Measurements from ENCODE around the gene SOX1.

SOX1 gene

DNA sequence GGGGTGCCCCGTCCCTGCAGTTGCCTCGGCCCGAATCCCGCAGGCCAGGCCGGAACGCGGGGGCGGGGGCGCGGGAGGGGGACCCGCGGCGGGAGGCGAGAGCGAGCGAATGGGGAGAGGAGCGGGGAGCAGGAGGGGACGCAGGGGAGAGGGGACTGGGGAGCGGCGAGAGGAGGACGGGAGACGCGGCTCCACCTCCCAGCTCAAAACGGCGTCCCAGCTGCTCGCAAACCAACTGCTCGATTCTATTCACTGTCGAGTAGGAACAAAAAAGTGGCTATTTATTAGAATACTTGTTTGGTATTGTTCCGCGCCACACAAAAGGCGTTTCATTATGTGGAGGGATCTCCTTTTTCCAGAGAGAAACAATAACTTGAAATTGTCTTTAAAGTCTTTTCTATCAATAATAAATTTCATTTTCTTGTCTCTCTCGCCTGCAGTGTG lies 10.6 kb upstream of the SOX1 start:
- Mint-ChIP-seq H3K27ac (no peak overlapping the region), H3K4me1 (peaks cover 4% of the 10 kb centered on the region), H3K27me3 (peaks cover 53% of the 10 kb centered on the region), H3K4me3 (no peak overlapping the region), H3K9me3 (no peaks in the 10 kb centered on the region), H3K36me3 (no peaks in the 10 kb centered on the region)

DNA sequence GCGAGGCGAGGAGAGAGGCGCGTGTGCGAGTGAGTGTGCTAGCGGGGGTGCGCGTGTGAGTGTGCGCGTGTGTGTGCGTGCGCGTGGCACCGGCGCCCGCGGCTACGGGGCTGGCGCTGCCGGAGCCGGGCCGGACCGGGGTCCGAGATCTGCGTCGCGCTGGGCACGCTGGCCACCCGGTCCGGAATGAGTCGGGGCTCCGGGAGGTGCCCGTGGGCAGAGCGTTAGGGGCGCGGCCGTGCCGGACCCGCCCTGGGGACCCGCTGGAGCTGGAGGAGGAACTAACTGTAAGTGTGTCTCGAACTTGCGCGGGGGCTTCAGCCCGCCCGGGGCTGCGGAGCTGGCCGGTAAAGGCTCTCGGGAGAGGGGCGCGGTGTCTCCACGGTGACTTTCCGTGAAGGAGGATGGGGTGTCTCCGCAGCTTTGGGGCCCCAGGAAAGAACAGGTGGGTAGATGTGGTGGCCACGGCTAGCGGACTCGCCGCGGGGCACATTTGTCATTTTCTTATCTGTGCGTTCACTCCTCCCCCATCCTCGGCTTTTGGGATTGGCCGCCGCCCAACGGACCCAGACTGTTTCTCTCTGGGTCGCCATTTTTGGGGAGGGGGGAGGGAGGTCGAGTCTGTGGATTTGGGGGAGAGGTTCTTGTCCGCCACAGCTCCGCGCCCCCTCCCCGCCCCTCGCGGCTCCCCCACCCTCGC lies 10.1 kb upstream of the SOX1 start:
- Mint-ChIP-seq H3K9me3 (no peaks in the 10 kb centered on the region), H3K4me1 (peaks cover 4% of the 10 kb centered on the region), H3K27me3 (peaks cover 51% of the 10 kb centered on the region), H3K27ac (no peak overlapping the region), H3K4me3 (no peak overlapping the region), H3K36me3 (peaks cover 1% of the 10 kb centered on the region)

DNA sequence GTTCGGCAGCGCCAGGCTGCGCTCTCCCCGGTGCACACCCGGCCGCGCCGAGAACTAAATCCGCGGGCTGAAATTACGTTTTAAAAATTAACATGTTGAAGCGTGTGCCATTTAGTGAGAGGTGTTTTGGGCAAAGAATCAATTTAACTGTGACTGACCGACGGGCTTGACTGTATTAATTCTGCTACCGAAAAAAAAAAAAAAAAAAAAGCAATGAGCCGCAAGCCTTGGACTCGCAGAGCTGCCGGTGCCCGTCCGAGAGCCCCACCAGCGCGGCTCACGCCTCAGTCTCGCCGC lies 9.6 kb upstream of the SOX1 start:
- H3K27ac Mint-ChIP-seq: no peak overlapping the region
- H3K36me3 Mint-ChIP-seq: peaks cover 1% of the 10 kb centered on the region
- peaks cover 51% of the 10 kb centered on the region for H3K27me3 Mint-ChIP-seq
- H3K4me1 Mint-ChIP-seq: peaks cover 4% of the 10 kb centered on the region
- no peak overlapping the region for H3K4me3 Mint-ChIP-seq
- no peaks in the 10 kb centered on the region for H3K9me3 Mint-ChIP-seq

DNA sequence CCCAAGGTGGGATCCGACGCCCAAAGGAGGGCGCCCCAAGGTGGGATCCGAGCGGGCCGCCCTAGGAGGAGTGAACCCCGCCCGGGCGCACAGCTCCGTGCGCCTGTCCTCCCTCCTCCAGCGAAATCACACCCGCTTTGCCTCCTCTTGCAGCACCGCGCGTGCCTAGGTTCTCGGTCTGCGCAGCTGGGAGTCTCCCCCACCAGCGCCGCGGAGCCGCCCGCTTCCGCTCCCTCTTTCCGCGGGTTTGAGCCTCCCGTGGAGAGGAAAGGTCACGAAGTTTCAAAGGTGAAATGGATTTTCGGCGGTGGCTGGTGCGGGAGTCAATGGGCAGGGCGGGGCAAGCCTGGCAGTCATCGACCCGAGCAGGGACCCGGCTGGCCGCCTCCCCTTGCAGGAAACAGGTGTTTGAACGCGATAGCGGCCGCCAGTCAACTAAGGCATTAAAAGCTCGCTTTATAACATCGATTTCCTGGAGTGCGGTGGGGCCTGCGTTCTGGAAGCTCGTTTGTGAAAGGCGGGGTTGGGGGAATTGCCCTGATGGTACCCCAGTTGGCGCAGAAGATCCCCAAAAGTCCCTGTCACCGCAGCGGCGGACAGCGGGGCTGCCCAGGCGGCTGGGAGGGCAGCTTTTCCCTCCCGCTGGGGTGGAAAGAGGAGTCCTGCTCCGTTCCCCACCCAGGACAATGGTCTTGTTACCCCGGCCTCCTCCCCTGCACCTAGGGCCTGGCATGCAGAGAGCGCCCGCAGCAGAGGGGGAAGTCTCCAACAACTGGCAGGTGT lies 9.0 kb upstream of the SOX1 start:
- H3K27ac Mint-ChIP-seq: no peak overlapping the region
- H3K9me3 Mint-ChIP-seq: no peaks in the 10 kb centered on the region
- H3K4me1 Mint-ChIP-seq: peaks cover 4% of the 10 kb centered on the region
- no peak overlapping the region for H3K4me3 Mint-ChIP-seq
- H3K36me3 Mint-ChIP-seq: peaks cover 1% of the 10 kb centered on the region
- H3K27me3 Mint-ChIP-seq: peaks cover 49% of the 10 kb centered on the region

DNA sequence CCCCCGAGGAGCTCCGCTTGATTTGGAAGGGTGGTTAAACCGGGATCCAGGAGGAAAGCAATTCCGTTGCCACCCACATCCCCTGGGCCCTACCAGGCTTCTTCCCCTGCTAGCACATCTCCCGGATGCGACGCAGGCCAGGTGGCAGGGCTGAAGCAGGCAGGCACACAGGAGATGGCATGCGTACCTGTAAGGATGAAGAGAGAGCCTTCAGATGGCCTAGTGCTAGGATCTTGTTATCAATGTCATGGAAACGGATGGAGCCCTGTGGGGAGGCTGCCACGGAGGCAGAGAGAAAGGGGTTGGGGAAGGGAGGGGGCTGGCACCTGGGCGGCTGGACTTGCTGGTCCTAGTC lies 8.5 kb upstream of the SOX1 start:
- Mint-ChIP-seq H3K4me1 (peaks cover 8% of the 10 kb centered on the region), H3K27ac (no peak overlapping the region), H3K27me3 (peaks cover 49% of the 10 kb centered on the region), H3K4me3 (no peak overlapping the region), H3K36me3 (peaks cover 3% of the 10 kb centered on the region), H3K9me3 (no peaks in the 10 kb centered on the region)

DNA sequence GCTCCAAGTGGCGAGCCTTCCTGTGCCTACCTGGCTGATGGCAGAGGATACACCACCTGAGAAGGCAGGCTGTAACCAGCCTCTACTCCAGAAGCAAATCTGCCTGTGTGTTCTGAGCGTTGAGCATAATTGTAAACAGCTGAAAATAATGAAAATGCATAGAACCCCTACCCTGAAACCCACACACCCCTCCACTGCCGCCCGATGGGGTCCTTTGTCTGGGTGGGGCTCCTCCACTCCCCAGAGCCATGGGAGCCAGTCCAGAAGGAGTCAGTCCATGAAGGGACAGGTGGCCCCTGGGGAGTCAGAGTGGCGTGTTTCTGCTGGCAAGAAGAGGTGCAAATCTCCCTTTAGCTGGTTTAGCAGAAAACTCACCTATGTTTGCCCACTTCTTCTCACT lies 8.0 kb upstream of the SOX1 start:
- no peak overlapping the region for H3K4me3 Mint-ChIP-seq
- no peak overlapping the region for H3K27ac Mint-ChIP-seq
- H3K27me3 Mint-ChIP-seq: peaks cover 54% of the 10 kb centered on the region
- no peaks in the 10 kb centered on the region for H3K9me3 Mint-ChIP-seq
- H3K4me1 Mint-ChIP-seq: peaks cover 8% of the 10 kb centered on the region
- peaks cover 3% of the 10 kb centered on the region for H3K36me3 Mint-ChIP-seq

DNA sequence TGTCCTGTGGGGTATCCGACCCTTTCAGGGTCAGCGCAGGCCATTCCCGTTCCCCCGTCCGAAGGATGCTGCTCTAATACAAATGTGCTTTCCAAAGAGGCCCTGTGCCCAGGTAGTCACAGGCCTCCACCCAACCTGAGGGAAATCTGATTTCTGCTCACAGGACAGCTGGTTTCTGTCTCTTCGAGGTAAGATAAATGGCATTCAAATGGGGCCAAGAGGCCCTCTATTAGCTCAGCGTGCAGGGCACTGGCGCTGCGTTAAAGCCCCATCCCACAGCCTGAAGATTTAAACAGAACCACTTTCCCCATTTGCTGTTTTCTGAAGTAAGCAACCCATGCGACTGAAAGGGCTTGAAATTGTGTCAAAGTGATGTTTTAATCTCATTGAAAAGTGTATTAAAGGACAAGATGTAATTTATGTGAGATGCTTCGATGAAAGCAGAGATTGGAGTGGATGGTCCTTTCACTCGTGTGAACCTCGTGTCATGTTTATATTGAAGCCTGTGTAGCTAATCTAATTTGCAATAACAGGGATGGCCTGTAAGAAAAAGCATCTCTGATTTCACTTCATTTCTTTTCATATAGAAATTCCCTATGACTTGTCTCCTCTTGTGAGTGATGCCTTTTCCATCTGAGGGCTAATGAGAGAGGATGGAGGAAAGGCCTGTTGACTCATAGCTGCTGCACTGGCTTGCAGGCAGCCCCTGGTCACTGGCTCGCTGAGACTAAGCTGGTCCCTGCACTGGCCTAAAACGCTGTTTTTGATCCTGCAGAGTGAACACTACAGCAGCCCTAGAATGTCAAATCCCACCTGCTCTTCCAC lies 7.3 kb upstream of the SOX1 start:
- Mint-ChIP-seq H3K4me3 (no peak overlapping the region), H3K27ac (no peak overlapping the region), H3K27me3 (peaks cover 56% of the 10 kb centered on the region), H3K36me3 (peaks cover 3% of the 10 kb centered on the region), H3K9me3 (no peaks in the 10 kb centered on the region), H3K4me1 (peaks cover 8% of the 10 kb centered on the region)

DNA sequence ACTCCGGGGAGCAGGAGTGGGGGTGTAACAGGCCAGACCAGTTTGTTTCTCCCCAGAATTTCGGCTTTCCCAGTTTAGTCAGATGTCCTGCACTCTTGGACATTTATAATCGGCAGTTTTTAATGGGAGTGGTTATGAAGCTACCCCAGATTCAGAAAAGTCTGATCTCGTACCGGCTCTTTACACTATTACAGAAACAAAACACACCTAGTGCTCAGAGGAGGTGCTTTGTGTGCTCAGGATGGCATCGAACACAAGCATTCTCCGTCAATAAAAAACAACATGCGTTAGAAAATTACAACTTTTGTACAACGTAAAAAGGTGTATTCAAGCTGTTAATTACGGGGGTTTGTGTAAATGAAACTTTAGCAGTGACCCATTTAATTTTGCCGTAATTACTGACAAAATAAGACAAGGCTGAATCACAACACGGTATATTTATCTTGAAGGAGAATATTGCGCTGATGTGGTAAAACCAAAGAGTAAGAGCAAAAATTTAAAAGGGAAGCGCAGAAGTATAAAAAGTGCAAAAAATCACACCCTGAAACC lies 6.6 kb upstream of the SOX1 start:
- H3K27ac Mint-ChIP-seq: no peak overlapping the region
- peaks cover 53% of the 10 kb centered on the region for H3K27me3 Mint-ChIP-seq
- no peaks in the 10 kb centered on the region for H3K9me3 Mint-ChIP-seq
- peaks cover 8% of the 10 kb centered on the region for H3K4me1 Mint-ChIP-seq
- H3K36me3 Mint-ChIP-seq: peaks cover 3% of the 10 kb centered on the region
- H3K4me3 Mint-ChIP-seq: no peak overlapping the region

DNA sequence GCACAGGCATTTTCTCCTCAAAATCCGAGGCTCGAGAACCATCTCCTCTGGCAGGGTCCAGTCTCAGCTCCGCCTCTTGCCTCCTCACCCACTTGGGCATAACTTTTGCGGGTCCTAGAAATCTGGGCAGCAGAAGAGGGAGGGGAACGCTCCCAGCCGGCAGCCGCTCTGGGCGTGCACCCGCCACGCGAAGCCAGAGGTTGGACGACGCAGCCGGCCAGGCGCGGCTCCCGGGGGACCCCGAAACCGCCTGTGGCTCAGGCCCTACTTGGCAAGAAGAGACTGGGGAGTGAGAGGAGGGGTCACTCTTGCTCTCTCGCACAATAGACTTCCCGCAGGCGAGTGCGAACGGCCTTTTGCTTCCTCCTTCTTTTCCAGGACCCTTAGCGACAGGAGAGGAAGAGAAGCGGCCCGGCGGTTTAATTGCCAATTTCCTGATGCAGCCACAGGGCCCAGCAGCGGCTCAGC lies 6.0 kb upstream of the SOX1 start:
- H3K9me3 Mint-ChIP-seq: no peaks in the 10 kb centered on the region

DNA sequence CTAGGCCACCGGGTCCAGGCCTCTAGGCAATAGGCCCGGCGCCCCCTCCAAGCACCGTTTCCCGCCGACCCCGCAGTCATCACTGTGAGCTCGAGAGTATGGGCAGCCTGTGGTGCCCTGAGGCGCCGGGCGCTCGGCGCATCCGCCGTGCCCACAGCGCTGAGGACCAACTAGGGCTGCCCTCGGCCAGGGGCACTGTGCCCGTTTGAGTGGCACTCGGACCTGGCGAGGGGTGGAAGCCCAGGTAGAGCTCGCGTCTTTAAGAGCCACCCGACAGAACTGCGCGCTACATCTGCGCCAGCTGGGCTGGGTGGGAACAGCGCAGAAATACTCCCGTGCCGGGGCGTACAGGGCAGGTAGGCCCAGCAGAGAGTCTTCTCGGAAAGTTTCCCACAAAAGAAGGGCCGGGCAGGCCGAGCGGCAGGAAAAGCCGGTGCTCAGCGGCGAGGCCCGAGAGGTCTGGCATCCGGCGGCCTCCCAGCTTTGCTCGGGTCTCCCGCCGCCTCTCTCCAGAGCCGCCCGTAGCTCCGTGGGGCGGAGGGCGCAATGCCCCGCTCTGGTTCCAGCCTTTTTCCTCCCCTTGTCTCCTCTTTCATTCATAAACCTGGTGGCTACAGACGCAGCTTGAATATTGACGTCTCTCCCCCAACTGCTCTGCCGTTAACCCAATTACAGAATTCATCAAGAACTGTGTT lies 5.4 kb upstream of the SOX1 start:
- no peak overlapping the region for H3K4me3 Mint-ChIP-seq
- H3K9me3 Mint-ChIP-seq: no peaks in the 10 kb centered on the region
- H3K4me1 Mint-ChIP-seq: peaks cover 15% of the 10 kb centered on the region
- peaks cover 55% of the 10 kb centered on the region for H3K27me3 Mint-ChIP-seq
- peaks cover 3% of the 10 kb centered on the region for H3K36me3 Mint-ChIP-seq
- no peak overlapping the region for H3K27ac Mint-ChIP-seq

More for the DNA sequence above, 6.0 kb upstream of the SOX1 start:
- Mint-ChIP-seq H3K4me3 (no peak overlapping the region), H3K36me3 (peaks cover 3% of the 10 kb centered on the region), H3K4me1 (peaks cover 10% of the 10 kb centered on the region), H3K27ac (no peak overlapping the region), H3K27me3 (peaks cover 56% of the 10 kb centered on the region)

DNA sequence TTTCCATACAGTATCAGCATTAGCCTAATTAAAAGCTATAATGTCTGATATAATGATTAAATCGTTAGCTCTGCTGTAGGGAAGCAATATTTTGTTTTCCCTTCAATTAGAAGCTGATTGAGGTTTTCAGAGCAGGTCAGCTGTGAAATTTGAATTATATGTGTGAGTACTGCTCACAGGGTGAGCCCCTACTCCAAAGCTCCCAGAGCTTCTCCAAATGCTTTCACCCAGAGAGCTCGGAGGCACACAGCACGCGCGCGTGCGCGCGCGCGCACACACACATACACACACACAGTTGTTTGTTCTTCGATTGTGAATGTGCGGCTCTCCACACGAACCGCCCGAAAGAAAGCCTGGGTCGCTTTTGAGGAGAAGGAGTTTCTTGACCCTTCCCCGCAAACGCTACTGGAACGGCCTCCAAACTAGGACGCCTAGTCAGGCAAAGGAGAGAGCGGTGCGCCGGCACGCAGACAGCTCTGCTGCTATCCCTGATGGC lies 4.8 kb upstream of the SOX1 start:
- Mint-ChIP-seq H3K27ac (no peak overlapping the region), H3K4me1 (peaks cover 15% of the 10 kb centered on the region), H3K36me3 (peaks cover 3% of the 10 kb centered on the region), H3K9me3 (no peaks in the 10 kb centered on the region), H3K4me3 (no peak overlapping the region), H3K27me3 (peaks cover 52% of the 10 kb centered on the region)

DNA sequence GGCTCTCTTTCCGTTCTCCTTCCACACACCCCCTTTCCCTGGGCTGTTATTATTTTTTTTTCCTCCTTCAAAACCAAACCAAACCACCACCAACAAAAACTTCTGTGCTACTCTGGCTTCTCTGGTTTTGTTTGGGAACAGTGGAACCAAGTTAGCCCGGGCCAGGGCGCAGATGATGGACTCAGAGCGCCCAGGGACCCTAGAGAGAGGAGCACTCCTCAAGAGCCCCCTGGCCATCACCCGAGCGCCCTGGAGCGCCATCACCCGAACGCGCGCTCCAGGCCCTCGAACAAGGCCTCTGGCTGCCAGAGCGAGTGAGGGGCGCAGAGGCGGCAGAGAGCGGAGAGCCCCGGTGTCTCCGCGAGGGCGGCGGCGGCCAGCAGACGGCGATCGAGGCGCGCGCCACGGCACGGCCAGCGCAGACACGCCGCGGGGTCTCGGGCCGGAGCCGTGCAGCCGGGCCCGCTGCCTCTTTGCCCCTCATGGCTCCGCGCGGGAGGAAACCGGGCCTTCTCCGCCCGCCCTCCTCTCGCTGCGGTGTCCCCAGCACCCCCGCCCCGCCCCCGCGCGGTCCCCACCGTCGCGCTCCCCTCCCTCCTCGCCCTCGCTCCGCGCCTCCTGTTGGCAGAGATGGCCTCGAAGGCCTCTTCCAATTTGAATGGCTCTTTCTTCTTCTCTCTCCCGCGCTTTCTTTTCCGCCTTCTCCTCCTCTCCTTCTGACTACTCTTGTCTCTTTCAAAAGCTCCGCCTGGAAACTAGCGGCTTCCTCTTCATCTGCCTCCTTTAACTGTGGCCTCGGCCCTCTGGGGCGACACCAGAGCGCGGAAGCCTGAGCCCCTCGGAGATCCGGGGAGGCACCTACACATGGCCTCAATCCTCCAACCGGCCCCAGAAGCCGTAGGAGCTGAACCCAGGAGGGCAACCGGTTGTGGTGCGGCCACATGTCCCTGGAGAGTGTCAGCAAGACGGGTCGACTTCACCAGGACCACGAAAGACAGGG lies 4.1 kb upstream of the SOX1 start:
- peaks cover 15% of the 10 kb centered on the region for H3K4me1 Mint-ChIP-seq
- no peaks in the 10 kb centered on the region for H3K9me3 Mint-ChIP-seq
- H3K36me3 Mint-ChIP-seq: peaks cover 3% of the 10 kb centered on the region
- no peak overlapping the region for H3K27ac Mint-ChIP-seq
- peaks cover 52% of the 10 kb centered on the region for H3K27me3 Mint-ChIP-seq
- H3K4me3 Mint-ChIP-seq: no peak overlapping the region

DNA sequence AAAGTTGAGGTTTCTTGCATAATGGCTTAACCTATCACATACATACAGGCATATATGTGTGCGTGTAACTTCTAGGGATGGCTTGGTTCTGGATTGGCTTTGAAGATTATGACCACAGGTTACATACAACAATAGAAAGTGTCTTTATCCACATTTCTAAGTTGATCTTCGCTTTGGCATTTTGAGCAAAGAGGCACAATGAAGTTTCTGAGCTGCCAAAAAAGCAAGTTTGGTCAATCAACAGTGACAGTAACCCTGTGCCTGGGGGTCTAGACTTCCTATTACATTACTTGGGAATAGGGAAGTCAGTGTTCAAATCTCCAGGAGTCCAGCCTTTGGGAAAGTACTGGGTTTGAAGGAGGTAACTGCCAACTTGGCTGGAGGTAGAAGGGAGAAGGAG lies 3.1 kb upstream of the SOX1 start:
- Mint-ChIP-seq H3K4me1 (peaks cover 15% of the 10 kb centered on the region), H3K27ac (no peak overlapping the region), H3K27me3 (peaks cover 48% of the 10 kb centered on the region), H3K9me3 (no peaks in the 10 kb centered on the region), H3K4me3 (no peak overlapping the region), H3K36me3 (peaks cover 3% of the 10 kb centered on the region)

DNA sequence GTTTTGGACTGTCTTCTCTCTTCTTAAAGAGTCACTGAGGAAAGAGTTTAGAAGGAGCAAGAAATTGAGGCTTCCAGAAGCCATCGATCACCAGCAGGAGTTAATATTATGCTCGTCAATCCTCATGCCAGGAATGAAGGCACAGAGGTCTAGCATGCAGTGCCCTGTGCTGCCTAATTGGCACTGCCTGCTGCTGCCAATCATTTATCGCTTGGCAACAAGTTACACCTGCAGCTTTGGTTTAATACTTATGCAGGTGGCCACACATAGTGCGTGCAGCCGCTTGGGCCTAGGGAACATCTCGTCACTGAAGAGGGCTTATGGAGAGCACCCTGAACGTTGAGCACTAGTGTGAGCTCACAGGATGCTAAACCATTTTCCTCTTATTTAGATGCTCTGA lies 2.7 kb upstream of the SOX1 start:
- Mint-ChIP-seq H3K4me3 (no peak overlapping the region), H3K27me3 (peaks cover 48% of the 10 kb centered on the region), H3K4me1 (peaks cover 15% of the 10 kb centered on the region), H3K27ac (no peak overlapping the region), H3K36me3 (peaks cover 4% of the 10 kb centered on the region), H3K9me3 (no peaks in the 10 kb centered on the region)
